Peyer's patch (tissue), 4 donors: ENCODE data around the gene PSMB9. TPM values are rescaled to one million over a fixed set of nuclear protein-coding genes. Genes with fewer than 3 reads are reported as not detected.

ENCODE experiments used
- DNase-seq, 3 donors: peaks; one replicate each; pipeline ENCODE4 v3.0.0-alpha.2; 2017 to 2019
- H3K27ac ChIP-seq, 4 donors: fragments of 200-600 bp; sonication (generic); one replicate each; pipeline ENCODE4 v1.5.1; 2016 to 2019
- H3K27me3 ChIP-seq, 2 donors: fragments of 200-600 bp; sonication (generic); one replicate each; pipeline ENCODE4 v1.5.1; 2019
- H3K36me3 ChIP-seq, 3 donors: fragments of 200-600 bp; sonication (generic); one replicate each; pipeline ENCODE4 v1.5.1; 2016 to 2019
- H3K4me1 ChIP-seq, 4 donors: fragments of 200-600 bp; sonication (generic); one replicate each; pipeline ENCODE4 v1.5.1; 2016 to 2019
- H3K4me3 ChIP-seq, 4 donors: fragments of 200-600 bp; sonication (generic); 1 replicate in 3 of 4; 2 replicates in 1 of 4; pipeline ENCODE4 v1.5.1; 2016 to 2019; ENCODE audit warnings: mild to moderate bottlenecking in 1 of 4
- H3K9me3 ChIP-seq, 4 donors: fragments of 200-600 bp; sonication (generic); one replicate each; pipeline ENCODE4 v1.5.1; 2016 to 2019; ENCODE audit warnings: mild to moderate bottlenecking in 1 of 4
- POLR2A ChIP-seq, 2 donors: fragments of 450-650 bp; IDR thresholded peaks; one replicate each; pipeline ENCODE4 v1.5.1; 2017; ENCODE audit warnings: antibody characterized with exemption in 2 of 2, mild to moderate bottlenecking in 2 of 2, moderate library complexity in 2 of 2
- total RNA-seq, 4 donors: library from RNA; depleted of rRNA; stranded (reverse); fragments of >200 nt; gene quantifications; one replicate each; pipeline ENCODE4 v1.1.0, GENCODE V29; 2016
- TF ChIP-seq, protein P1 (sequence below), 6 experiments: fragments of 450-650 bp in 4 of 6; fragments of 200-600 bp in 2 of 6; sonication (generic) in 1 of 6; IDR thresholded peaks; one replicate each; pipeline ENCODE4 v1.5.1; 2017 to 2019; ENCODE audit warnings: antibody characterized with exemption in 6 of 6, mild to moderate bottlenecking in 3 of 6, moderate library complexity in 1 of 6

PSMB9 gene
- total RNA-seq, 4 donors from 2014 or later: 53.5 to 124 (median 80.9) TPM

DNA sequence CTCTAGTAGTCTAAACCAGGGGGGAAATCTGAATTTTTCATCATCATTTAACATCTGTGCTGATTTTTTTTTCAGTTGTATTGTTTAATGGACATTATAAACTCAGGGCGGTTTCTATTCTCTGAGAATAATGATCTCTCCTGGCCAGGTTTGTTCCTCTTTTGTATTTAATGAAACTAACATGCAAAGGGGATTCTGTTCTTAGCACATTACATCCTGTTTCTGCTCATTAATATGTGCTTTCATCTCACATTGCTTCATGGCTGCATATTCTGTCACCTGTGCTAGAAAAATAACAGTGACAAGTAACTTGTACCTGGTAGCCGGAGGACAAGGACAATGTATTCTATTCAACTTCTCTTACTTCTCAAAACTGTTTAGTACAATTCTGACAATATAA, 38.0 kb upstream of the PSMB9 start:
- peak overlapping the region in 2 of 4 donors; percentile 41 to 42 for H3K4me3 ChIP-seq

DNA sequence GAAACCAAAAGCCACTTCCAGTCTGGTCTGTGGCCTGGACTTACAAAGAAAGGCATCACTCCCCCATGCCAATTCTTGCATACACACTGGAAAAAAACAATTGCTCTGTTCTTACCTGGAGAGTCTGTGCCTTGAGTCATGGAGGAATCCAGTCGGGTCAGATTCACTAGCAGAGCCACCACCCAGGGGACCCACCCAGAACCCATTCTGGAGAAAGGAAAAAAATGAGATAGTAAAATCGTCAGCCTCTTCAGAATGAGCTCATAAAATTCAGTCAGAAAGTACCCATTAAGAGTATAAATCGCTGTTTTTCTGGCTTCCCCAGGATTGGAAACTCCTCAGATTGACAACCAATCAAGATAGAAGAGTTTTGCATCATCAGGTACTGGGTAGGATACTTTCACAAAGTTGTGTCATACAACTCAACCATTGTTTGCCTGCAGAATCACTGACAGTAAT, 37.2 kb upstream of the PSMB9 start, which contains the start of gene HLA-DOB:
Gene HLA-DOB (minus strand): TSS at position 257 of the 459 bp plus-strand sequence. CDS start 51 bp downstream, at position 206.
- Histone ChIP-seq H3K9me3 (no peaks in the 10 kb centered on the region), H3K36me3 (no peaks in the 10 kb centered on the region), H3K27ac (peak within 1 kb of the TSS in 3 of 4 donors; percentile 26 to 90 (median 81)), H3K4me3 (peak within 1 kb of the TSS in 3 of 4 donors; percentile 24 to 42 (median 41)), H3K27me3 (no peaks in the 10 kb centered on the region), H3K4me1 (peaks cover 0 to 7% (median 0%) of the 10 kb centered on the region in 4 donors)
- TF ChIP-seq, protein P1, sequence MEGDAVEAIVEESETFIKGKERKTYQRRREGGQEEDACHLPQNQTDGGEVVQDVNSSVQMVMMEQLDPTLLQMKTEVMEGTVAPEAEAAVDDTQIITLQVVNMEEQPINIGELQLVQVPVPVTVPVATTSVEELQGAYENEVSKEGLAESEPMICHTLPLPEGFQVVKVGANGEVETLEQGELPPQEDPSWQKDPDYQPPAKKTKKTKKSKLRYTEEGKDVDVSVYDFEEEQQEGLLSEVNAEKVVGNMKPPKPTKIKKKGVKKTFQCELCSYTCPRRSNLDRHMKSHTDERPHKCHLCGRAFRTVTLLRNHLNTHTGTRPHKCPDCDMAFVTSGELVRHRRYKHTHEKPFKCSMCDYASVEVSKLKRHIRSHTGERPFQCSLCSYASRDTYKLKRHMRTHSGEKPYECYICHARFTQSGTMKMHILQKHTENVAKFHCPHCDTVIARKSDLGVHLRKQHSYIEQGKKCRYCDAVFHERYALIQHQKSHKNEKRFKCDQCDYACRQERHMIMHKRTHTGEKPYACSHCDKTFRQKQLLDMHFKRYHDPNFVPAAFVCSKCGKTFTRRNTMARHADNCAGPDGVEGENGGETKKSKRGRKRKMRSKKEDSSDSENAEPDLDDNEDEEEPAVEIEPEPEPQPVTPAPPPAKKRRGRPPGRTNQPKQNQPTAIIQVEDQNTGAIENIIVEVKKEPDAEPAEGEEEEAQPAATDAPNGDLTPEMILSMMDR (IDR thresholded peaks at IDR 0.05): no peak
- TF ChIP-seq POLR2A (IDR thresholded peaks at IDR 0.05): no peak
- DNase-seq: no peak

More for the DNA sequence above, 38.0 kb upstream of the PSMB9 start:
- peaks cover 0 to 7% (median 0%) of the 10 kb centered on the region in 4 donors for H3K4me1 ChIP-seq
- TF ChIP-seq POLR2A (IDR thresholded peaks at IDR 0.05): no peak
- TF ChIP-seq, protein P1 (IDR thresholded peaks at IDR 0.05): no peak
- no peak for DNase-seq
- peak overlapping the region in 3 of 4 donors; percentile 26 to 90 (median 81) for H3K27ac ChIP-seq
- no peaks in the 10 kb centered on the region for H3K9me3 ChIP-seq
- H3K27me3 ChIP-seq: no peaks in the 10 kb centered on the region
- no peaks in the 10 kb centered on the region for H3K36me3 ChIP-seq

DNA sequence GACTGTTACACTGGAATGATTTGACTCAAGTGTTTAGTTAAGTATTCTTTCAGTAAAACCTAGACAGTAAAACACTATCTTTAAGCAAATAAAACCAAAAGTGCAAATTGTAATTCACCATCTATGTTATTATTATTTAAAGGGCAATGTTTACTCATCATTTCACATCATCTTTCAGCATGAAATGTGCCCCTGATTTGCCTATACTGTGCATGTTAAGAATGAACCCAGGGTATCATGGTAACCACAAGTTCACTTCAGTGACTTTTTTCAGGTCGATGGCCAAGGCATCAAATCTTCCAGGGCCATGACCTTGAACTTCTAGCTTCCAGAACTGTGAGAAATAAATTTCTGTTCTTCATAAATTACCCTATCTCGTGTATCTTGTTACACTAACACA, 35.1 kb upstream of the PSMB9 start:
- Histone ChIP-seq H3K27me3 (no peaks in the 10 kb centered on the region), H3K4me3 (no peak overlapping the region), H3K27ac (no peak overlapping the region), H3K9me3 (no peaks in the 10 kb centered on the region), H3K4me1 (peaks cover 0 to 7% (median 0%) of the 10 kb centered on the region in 4 donors), H3K36me3 (no peaks in the 10 kb centered on the region)
- no peak for TF ChIP-seq POLR2A (IDR thresholded peaks at IDR 0.05)
- TF ChIP-seq, protein P1 (IDR thresholded peaks at IDR 0.05): no peak
- DNase-seq: no peak

DNA sequence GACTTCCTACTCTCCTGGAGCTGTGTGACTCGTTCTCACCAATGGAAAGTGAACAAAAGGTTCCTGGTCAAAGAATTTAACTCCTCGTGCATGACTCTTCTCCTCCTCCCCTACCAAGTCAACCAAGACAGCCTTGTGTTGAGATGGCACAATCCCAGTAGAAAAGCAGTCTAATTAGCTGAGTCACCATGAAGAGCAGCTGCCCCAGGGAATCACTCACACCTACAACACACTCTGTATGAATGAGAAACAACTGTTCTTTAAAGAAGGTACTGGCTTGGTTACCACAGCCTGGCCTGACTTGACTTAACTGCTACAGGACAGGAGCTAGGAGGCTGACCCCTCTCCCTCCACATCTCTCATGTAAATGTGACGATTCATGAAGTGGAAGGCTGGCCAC, 34.3 kb upstream of the PSMB9 start:
- no peaks in the 10 kb centered on the region for H3K27me3 ChIP-seq
- no peak overlapping the region for H3K27ac ChIP-seq
- TF ChIP-seq POLR2A (IDR thresholded peaks at IDR 0.05): no peak
- TF ChIP-seq, protein P1 (IDR thresholded peaks at IDR 0.05): no peak
- peaks cover 0 to 5% (median 0%) of the 10 kb centered on the region in 4 donors for H3K4me1 ChIP-seq
- no peaks in the 10 kb centered on the region for H3K9me3 ChIP-seq
- no peak overlapping the region for H3K4me3 ChIP-seq
- no peak for DNase-seq
- H3K36me3 ChIP-seq: no peaks in the 10 kb centered on the region

DNA sequence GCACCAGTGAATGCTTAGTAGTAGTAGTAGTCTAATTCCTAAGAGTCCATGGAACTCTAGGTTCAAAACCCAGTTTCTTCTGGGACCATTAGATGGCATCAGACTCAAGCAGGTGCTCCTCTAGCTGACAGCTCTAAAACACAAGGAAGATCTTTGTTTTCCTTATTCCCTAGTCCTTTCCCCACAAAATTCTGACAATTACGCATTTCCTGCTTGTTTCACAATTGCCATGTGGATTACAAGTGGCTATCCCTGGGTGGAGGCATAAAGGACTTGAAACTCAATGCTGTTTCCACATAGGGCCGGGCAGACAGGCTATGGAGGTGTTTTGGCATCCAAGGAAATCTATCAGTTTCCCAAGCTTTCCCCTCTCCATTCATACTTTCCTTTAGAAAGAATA, 28.0 kb upstream of the PSMB9 start:
- Histone ChIP-seq H3K9me3 (no peaks in the 10 kb centered on the region), H3K4me3 (no peak overlapping the region), H3K36me3 (peaks cover 0 to 32% (median 0%) of the 10 kb centered on the region in 3 donors), H3K27me3 (no peaks in the 10 kb centered on the region), H3K4me1 (no peaks in the 10 kb centered on the region), H3K27ac (peak overlapping the region in 1 of 4 donors; percentile 8)
- DNase-seq: no peak
- TF ChIP-seq, protein P1 (IDR thresholded peaks at IDR 0.05): peak in 4 of 6 experiments; percentile 34 to 71 (median 63)
- no peak for TF ChIP-seq POLR2A (IDR thresholded peaks at IDR 0.05)
